B cell (primary cell): ENCODE data around the gene VSTM2B. TPM values are rescaled to one million over a fixed set of nuclear protein-coding genes. Genes with fewer than 3 reads are reported as not detected.

Source experiments
- ATAC-seq: fragments of 200-7000 bp; cut with Tn5 transposase; one replicate; pipeline ENCODE4 v1.10.0; 2021; ENCODE audit warnings: low read depth, mild to moderate bottlenecking, moderate number of reproducible peaks, moderate library complexity
- CTCF ChIA-PET: fragments of 350-600 bp; sonication (Branson Sonifier 250); formaldehyde crosslinking; loops from one replicate; lab custom pipeline; 2021; ENCODE audit warnings: antibody characterized with exemption, inconsistent platforms; lab: Charles Lee
- POLR2A ChIA-PET: fragments of 350-600 bp; sonication (Branson Sonifier 250); formaldehyde crosslinking; loops from one replicate; lab custom pipeline; 2021; ENCODE audit warnings: antibody characterized with exemption; lab: Charles Lee
- DNase-seq: peaks from one replicate; pipeline ENCODE4 v3.0.0; 2013
- H2AFZ ChIP-seq: 2 replicates; pipeline ENCODE4 v1.6.1; 2012; ENCODE audit warnings: mild to moderate bottlenecking, low read depth, low read length; ENCODE audit not compliant: insufficient read depth, poor library complexity, severe bottlenecking
- H3K27ac ChIP-seq, 2 donors: 1 replicate in 1 of 2; 2 replicates in 1 of 2; pipeline ENCODE4 v1.5.1; 2012 to 2013; ENCODE audit warnings: low read length in 2 of 2, mild to moderate bottlenecking in 2 of 2, moderate library complexity in 1 of 2
- H3K27me3 ChIP-seq, 4 experiments: fragments of 200-600 bp in 1 of 4; sonication (generic) in 1 of 4; replicated peaks in 1 of 4; 1 replicate in 2 of 4; 2 replicates in 2 of 4; pipeline versions ENCODE4 v1.6.1 to v1.7.0; 2013 to 2016; ENCODE audit warnings: low read length in 3 of 4, mild to moderate bottlenecking in 2 of 4, mixed read lengths in 1 of 4, moderate library complexity in 1 of 4; ENCODE audit not compliant: insufficient read depth in 4 of 4, control insufficient read depth in 3 of 4; ENCODE audit errors: control extremely low read depth in 1 of 4
- H3K36me3 ChIP-seq, 2 experiments: replicated peaks in 1 of 2; 1 replicate in 1 of 2; 2 replicates in 1 of 2; pipeline versions ENCODE4 v1.6.1 to v1.7.1; 2013; ENCODE audit warnings: low read length in 1 of 2; ENCODE audit not compliant: insufficient read depth in 2 of 2, control insufficient read depth in 1 of 2; ENCODE audit errors: control extremely low read depth in 1 of 2, extremely low read depth in 1 of 2
- H3K4me1 ChIP-seq, 2 donors: fragments of 200-600 bp in 1 of 2; sonication (generic) in 1 of 2; 1 replicate in 1 of 2; 2 replicates in 1 of 2; pipeline versions ENCODE4 v1.5.1 to v1.6.1; 2013 to 2017; ENCODE audit warnings: low read length in 2 of 2; ENCODE audit not compliant: control insufficient read depth in 2 of 2, insufficient read depth in 2 of 2
- H3K4me2 ChIP-seq: replicated peaks from 2 replicates; pipeline ENCODE3; 2012; ENCODE audit warnings: mild to moderate bottlenecking, low read depth, low read length; ENCODE audit not compliant: poor library complexity, severe bottlenecking
- H3K4me3 ChIP-seq, 5 experiments: fragments of 200-600 bp in 1 of 5; sonication (generic) in 1 of 5; 1 replicate in 3 of 5; 2 replicates in 2 of 5; pipeline versions ENCODE4 v1.5.1 to v1.7.0; 2011 to 2016; ENCODE audit warnings: low read length in 4 of 5, mild to moderate bottlenecking in 4 of 5, low read depth in 2 of 5, control low read depth in 1 of 5, moderate library complexity in 1 of 5; ENCODE audit not compliant: insufficient read depth in 1 of 5; ENCODE audit errors: control extremely low read depth in 1 of 5, extremely low read depth in 1 of 5
- H3K79me2 ChIP-seq: fragments of 200-600 bp; sonication (generic); one replicate; pipeline ENCODE4 v1.6.0; 2016; ENCODE audit warnings: low read length; ENCODE audit not compliant: control insufficient read depth, insufficient read depth
- H3K9ac ChIP-seq: fragments of 200-600 bp; sonication (generic); 2 replicates; pipeline ENCODE4 v1.6.1; 2017; ENCODE audit warnings: mild to moderate bottlenecking, low read length, moderate library complexity
- H3K9me3 ChIP-seq, 3 donors: one replicate each; pipeline versions ENCODE4 v1.6.1 to v1.7.1; 2013; ENCODE audit warnings: low read length in 2 of 3; ENCODE audit not compliant: control insufficient read depth in 2 of 3, insufficient read depth in 1 of 3; ENCODE audit errors: control extremely low read depth in 1 of 3
- H4K20me1 ChIP-seq: 2 replicates; pipeline ENCODE4 v1.6.0; 2012; ENCODE audit warnings: mild to moderate bottlenecking, low read length; ENCODE audit not compliant: insufficient read depth, control insufficient read depth, poor library complexity, severe bottlenecking
- H3K27ac Mint-ChIP-seq: one replicate; pipeline ENCODE4 v1.8.0; 2021; ENCODE audit warnings: mixed read lengths
- H3K27me3 Mint-ChIP-seq: one replicate; pipeline ENCODE4 v1.8.0; 2021; ENCODE audit warnings: mixed read lengths
- H3K4me1 Mint-ChIP-seq: one replicate; pipeline ENCODE4 v1.8.0; 2021; ENCODE audit warnings: mixed read lengths
- H3K4me3 Mint-ChIP-seq: one replicate; pipeline ENCODE4 v1.8.0; 2021; ENCODE audit warnings: mixed read lengths
- H3K9me3 Mint-ChIP-seq: one replicate; pipeline ENCODE4 v1.8.0; 2022; ENCODE audit warnings: mixed read lengths; ENCODE audit not compliant: insufficient read depth
- EZH2 ChIP-seq: IDR thresholded peaks from 2 replicates; pipeline ENCODE4 v1.6.1; 2012; ENCODE audit warnings: borderline replicate concordance, low read depth, mild to moderate bottlenecking, moderate library complexity, low read length; ENCODE audit not compliant: insufficient read depth, poor library complexity, severe bottlenecking
- WGBS: methylation state at CpG from one replicate; pipeline ENCODE4 v1.1.5; 2013; ENCODE audit warnings: missing lambda C conversion rate; ENCODE audit not compliant: insufficient coverage; 5-methylcytosine and 5-hydroxymethylcytosine counted together
- intact Hi-C: fragments of 100-400 bp; cut with micrococcal nuclease; formaldehyde crosslinking; loops from one replicate; pipeline ENCODE4 v1.10.0; 2022
- polyA plus RNA-seq: library from polyadenylated mRNA; depleted of rRNA; stranded (reverse); fragments of >200 nt; gene quantifications from 2 replicates; pipeline ENCODE4 v1.2.3, GENCODE V29; 2012
- total RNA-seq, 2 donors: library from RNA; stranded (reverse); fragments of 120-200 nt in 1 of 2; gene quantifications; 1 replicate in 1 of 2; 2 replicates in 1 of 2; pipeline versions ENCODE4 v1.2.3 to v1.2.4, GENCODE V29; 2013 to 2022
- TF ChIP-seq, protein P1 (sequence below): fragments of 200-600 bp; IDR thresholded peaks from one replicate; pipeline ENCODE4 v1.8.0; 2022; ENCODE audit warnings: antibody characterized with exemption, mild to moderate bottlenecking

The VSTM2B gene
- total and polyA plus RNA-seq, 2 donors (not counting 1 experiment from before 2014, with no cell fraction given) = not detected

DNA sequence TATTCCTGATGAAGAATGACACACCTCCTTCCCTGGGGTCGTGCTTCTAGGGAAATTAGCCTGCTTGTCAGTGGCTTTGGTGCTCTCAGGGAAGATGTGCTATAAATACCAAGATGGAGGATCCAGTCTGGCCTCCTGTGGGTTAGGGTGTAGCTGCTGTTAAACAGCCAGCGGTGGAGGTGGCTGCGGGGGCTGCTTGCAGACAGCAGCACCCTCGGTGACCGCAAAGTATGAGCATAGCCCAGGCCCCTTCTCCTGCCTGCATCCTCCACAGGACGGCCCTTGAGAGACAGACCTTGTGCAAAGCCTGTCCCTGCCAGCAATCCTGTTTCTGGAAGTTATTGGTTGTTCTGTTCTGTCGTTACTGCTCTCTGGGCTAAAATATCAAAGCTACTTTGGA, 11.4 kb downstream of the VSTM2B start:
- no peak overlapping the region for H3K27ac Mint-ChIP-seq
- no peak for DNase-seq
- H3K9ac ChIP-seq = no peak overlapping the region
- no peak overlapping the region for H3K4me2 ChIP-seq
- H4K20me1 ChIP-seq = no peaks in the 10 kb centered on the region
- H3K4me3 ChIP-seq = no peak overlapping the region
- intact Hi-C loops = no loop called here
- H3K4me3 Mint-ChIP-seq = no peak overlapping the region
- POLR2A ChIA-PET = no interaction called here
- H3K4me1 Mint-ChIP-seq = no peaks in the 10 kb centered on the region
- no peak overlapping the region for H3K27ac ChIP-seq
- H3K9me3 ChIP-seq = peaks cover 0 to 21% (median 0%) of the 10 kb centered on the region in 3 donors
- peaks cover 0 to 19% (median 2%) of the 10 kb centered on the region in 4 experiments for H3K27me3 ChIP-seq
- no peaks in the 10 kb centered on the region for H3K36me3 ChIP-seq
- H3K9me3 Mint-ChIP-seq = no peaks in the 10 kb centered on the region
- CTCF ChIA-PET = no interaction called here
- WGBS = 72% methylated on average over 6 of the region's 7 CpGs
- no peak for ATAC-seq
- H3K27me3 Mint-ChIP-seq = peaks cover 14% of the 10 kb centered on the region
- no peaks in the 10 kb centered on the region for H3K79me2 ChIP-seq
- no peaks in the 10 kb centered on the region for H3K4me1 ChIP-seq
- H2AFZ ChIP-seq = no peak overlapping the region
- TF ChIP-seq, protein P1, sequence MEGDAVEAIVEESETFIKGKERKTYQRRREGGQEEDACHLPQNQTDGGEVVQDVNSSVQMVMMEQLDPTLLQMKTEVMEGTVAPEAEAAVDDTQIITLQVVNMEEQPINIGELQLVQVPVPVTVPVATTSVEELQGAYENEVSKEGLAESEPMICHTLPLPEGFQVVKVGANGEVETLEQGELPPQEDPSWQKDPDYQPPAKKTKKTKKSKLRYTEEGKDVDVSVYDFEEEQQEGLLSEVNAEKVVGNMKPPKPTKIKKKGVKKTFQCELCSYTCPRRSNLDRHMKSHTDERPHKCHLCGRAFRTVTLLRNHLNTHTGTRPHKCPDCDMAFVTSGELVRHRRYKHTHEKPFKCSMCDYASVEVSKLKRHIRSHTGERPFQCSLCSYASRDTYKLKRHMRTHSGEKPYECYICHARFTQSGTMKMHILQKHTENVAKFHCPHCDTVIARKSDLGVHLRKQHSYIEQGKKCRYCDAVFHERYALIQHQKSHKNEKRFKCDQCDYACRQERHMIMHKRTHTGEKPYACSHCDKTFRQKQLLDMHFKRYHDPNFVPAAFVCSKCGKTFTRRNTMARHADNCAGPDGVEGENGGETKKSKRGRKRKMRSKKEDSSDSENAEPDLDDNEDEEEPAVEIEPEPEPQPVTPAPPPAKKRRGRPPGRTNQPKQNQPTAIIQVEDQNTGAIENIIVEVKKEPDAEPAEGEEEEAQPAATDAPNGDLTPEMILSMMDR = no peak
- TF ChIP-seq EZH2 = no peak

DNA sequence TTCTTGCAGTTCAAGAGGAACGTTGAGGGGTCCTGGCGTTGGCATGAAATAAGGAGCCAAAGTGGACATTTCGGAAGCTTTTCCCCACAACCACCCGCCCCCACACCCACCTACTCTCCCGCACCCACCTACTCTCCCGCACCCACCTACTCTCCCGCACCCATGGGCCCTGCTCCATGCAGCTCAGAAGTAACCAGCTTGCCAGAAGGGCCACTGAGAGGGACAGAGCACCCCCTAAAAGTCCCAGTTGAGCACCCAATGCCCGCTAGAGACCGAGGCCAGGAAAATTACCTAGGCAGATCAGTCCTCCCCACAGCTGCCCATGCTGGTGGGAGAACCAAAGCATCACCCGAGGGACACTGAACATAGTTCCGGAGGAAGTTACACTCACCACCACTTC, 11.8 kb downstream of the VSTM2B start:
- Histone ChIP-seq H3K27me3 (peaks cover 0 to 16% (median under 1%) of the 10 kb centered on the region in 4 experiments), H3K9ac (no peak overlapping the region), H3K79me2 (no peaks in the 10 kb centered on the region), H2AFZ (no peak overlapping the region), H3K36me3 (no peaks in the 10 kb centered on the region), H3K27ac (no peak overlapping the region), H4K20me1 (no peaks in the 10 kb centered on the region), H3K4me3 (no peak overlapping the region), H3K9me3 (peaks cover 0 to 21% (median 0%) of the 10 kb centered on the region in 3 donors), H3K4me2 (no peak overlapping the region), H3K4me1 (no peaks in the 10 kb centered on the region)
- Mint-ChIP-seq H3K4me3 (no peak overlapping the region), H3K27me3 (peaks cover 10% of the 10 kb centered on the region), H3K27ac (no peak overlapping the region), H3K4me1 (no peaks in the 10 kb centered on the region), H3K9me3 (no peaks in the 10 kb centered on the region)
- ATAC-seq (no peak), DNase-seq (no peak)
- WGBS = 89% methylated on average over 10 of the region's 11 CpGs
- POLR2A ChIA-PET = no interaction called here
- TF ChIP-seq, protein P1 = no peak
- TF ChIP-seq EZH2 = no peak
- CTCF ChIA-PET = no interaction called here
- intact Hi-C loops = no loop called here
